Endothelial cell of umbilical vein (primary cell): ENCODE measurements around the gene TEX26. TPM values are rescaled to one million over a fixed set of nuclear protein-coding genes. Genes with fewer than 3 reads are reported as not detected.

ENCODE experiments used
- BruUV-seq: library from RNA; stranded (reverse); fragments of 400-500 nt; replicated peaks from 2 replicates; lab custom pipeline; 2021; lab: Mats Ljungman, UMichigan
- CTCF ChIA-PET: fragments of 300-600, 350-600 bp; sonication (Branson Sonifier 250); formaldehyde crosslinking; loops from one replicate; lab custom pipeline; 2021; ENCODE audit warnings: antibody characterized with exemption, inconsistent platforms; lab: Charles Lee
- POLR2A ChIA-PET: fragments of 300-600, 350-600 bp; sonication (Branson Sonifier 250); formaldehyde crosslinking; loops from one replicate; lab custom pipeline; 2021; ENCODE audit warnings: antibody characterized with exemption, inconsistent platforms; lab: Charles Lee
- DNase-seq: peaks from one replicate; pipeline ENCODE4 v3.0.0-alpha.2; 2011; ENCODE audit warnings: low read depth, low spot score
- FAIRE-seq: peaks from 2 replicates; lab custom pipeline; 2011; peaks lifted over from hg19 to GRCh38; lab: Jason Lieb, UNC
- H2AFZ ChIP-seq: 2 replicates; pipeline ENCODE4 v1.6.0; 2012; ENCODE audit warnings: low read depth, low read length, control low read depth, inconsistent platforms
- H3K27ac ChIP-seq: 2 replicates; pipeline ENCODE4 v1.5.1; 2011; ENCODE audit warnings: low read depth, mild to moderate bottlenecking, control low read depth, low read length, moderate library complexity; ENCODE audit not compliant: insufficient read depth
- H3K27me3 ChIP-seq, 2 experiments: 2 replicates each; pipeline versions ENCODE4 v1.6.0 to v1.6.1; 2011; ENCODE audit warnings: low read length in 2 of 2, mixed read lengths in 1 of 2; ENCODE audit not compliant: control insufficient read depth in 2 of 2, insufficient read depth in 2 of 2
- H3K36me3 ChIP-seq, 2 experiments: 2 replicates in 1 of 2; 3 replicates in 1 of 2; pipeline ENCODE4 v1.5.1; 2011; ENCODE audit warnings: low read length in 2 of 2, mild to moderate bottlenecking in 1 of 2, moderate library complexity in 1 of 2; ENCODE audit not compliant: control insufficient read depth in 2 of 2, insufficient read depth in 2 of 2; ENCODE audit errors: extremely low read depth in 1 of 2
- H3K4me1 ChIP-seq: 3 replicates; pipeline ENCODE4 v1.5.1; 2011; ENCODE audit warnings: mild to moderate bottlenecking, low read length; ENCODE audit not compliant: control insufficient read depth, insufficient read depth; ENCODE audit errors: extremely low read depth
- H3K4me2 ChIP-seq: 2 replicates; pipeline ENCODE4 v1.6.1; 2011; ENCODE audit warnings: low read length, control low read depth, mixed read lengths; ENCODE audit not compliant: insufficient read depth
- H3K4me3 ChIP-seq, 3 experiments: fragments of 200-600 bp in 1 of 3; sonication (generic), shearing (Covaris generic) in 1 of 3; replicated peaks in 1 of 3; 2 replicates each; pipeline ENCODE4 v1.5.1; 2011 to 2016; ENCODE audit warnings: control low read depth in 3 of 3, low read length in 3 of 3, mild to moderate bottlenecking in 2 of 3, inconsistent platforms in 1 of 3, low read depth in 1 of 3, moderate library complexity in 1 of 3; ENCODE audit not compliant: insufficient read depth in 1 of 3
- H3K79me2 ChIP-seq: 2 replicates; pipeline ENCODE4 v1.6.0; 2012; ENCODE audit warnings: low read length, inconsistent platforms; ENCODE audit not compliant: control insufficient read depth, insufficient read depth
- H3K9ac ChIP-seq: replicated peaks from 2 replicates; pipeline ENCODE3; 2011; ENCODE audit warnings: low read length, control low read depth; ENCODE audit not compliant: insufficient read depth; ENCODE audit errors: extremely low read depth
- H3K9me1 ChIP-seq: replicated peaks from 3 replicates; pipeline ENCODE4 v1.6.0; 2011; ENCODE audit warnings: mild to moderate bottlenecking, low read length; ENCODE audit not compliant: control insufficient read depth, insufficient read depth; ENCODE audit errors: extremely low read depth
- H3K9me3 ChIP-seq: replicated peaks from 2 replicates; pipeline ENCODE4 v1.5.1; 2012; ENCODE audit warnings: low read length, inconsistent platforms; ENCODE audit not compliant: control insufficient read depth, insufficient read depth
- H4K20me1 ChIP-seq: replicated peaks from 2 replicates; pipeline ENCODE3; 2011; ENCODE audit warnings: mild to moderate bottlenecking, low read length; ENCODE audit not compliant: control insufficient read depth, insufficient read depth; ENCODE audit errors: extremely low read depth
- CTCF ChIP-seq, 2 donors: IDR thresholded peaks; 1 replicate in 1 of 2; 2 replicates in 1 of 2; pipeline ENCODE4 v1.5.1; 2011; ENCODE audit warnings: low read length in 2 of 2, mild to moderate bottlenecking in 2 of 2, moderate library complexity in 2 of 2, control low read depth in 1 of 2, inconsistent platforms in 1 of 2, low read depth in 1 of 2; ENCODE audit not compliant: insufficient read depth in 1 of 2; ENCODE audit errors: extremely low read depth in 1 of 2
- EZH2 ChIP-seq: IDR thresholded peaks from 2 replicates; pipeline ENCODE4 v1.6.1; 2012; ENCODE audit warnings: borderline replicate concordance, low read depth, mild to moderate bottlenecking, moderate library complexity, low read length, inconsistent platforms; ENCODE audit not compliant: severe bottlenecking
- FOS ChIP-seq: IDR thresholded peaks from 2 replicates; pipeline ENCODE4 v1.6.1; 2011; ENCODE audit warnings: mild to moderate bottlenecking, low read length, moderate library complexity, borderline replicate concordance; ENCODE audit not compliant: insufficient read depth
- GATA2 ChIP-seq: IDR thresholded peaks from 2 replicates; pipeline ENCODE4 v1.7.0; 2011; ENCODE audit warnings: low read depth, mild to moderate bottlenecking, moderate library complexity, mixed read lengths, low read length; ENCODE audit not compliant: insufficient read length, insufficient read depth
- JUN ChIP-seq: IDR thresholded peaks from 2 replicates; pipeline ENCODE4 v1.6.1; 2011; ENCODE audit warnings: borderline replicate concordance, low read depth; ENCODE audit not compliant: insufficient read length, insufficient read depth
- MAX ChIP-seq: IDR thresholded peaks from 2 replicates; pipeline ENCODE4 v1.6.1; 2011; ENCODE audit not compliant: insufficient read depth, insufficient read length
- MYC ChIP-seq: IDR thresholded peaks from one replicate; pipeline ENCODE4 v1.6.1; 2011; ENCODE audit warnings: mild to moderate bottlenecking, low read depth, low read length
- POLR2A ChIP-seq: IDR thresholded peaks from 2 replicates; pipeline ENCODE4 v1.6.1; 2012; ENCODE audit warnings: low read depth, mild to moderate bottlenecking, control low read depth, low read length
- POLR2AphosphoS5 ChIP-seq: IDR thresholded peaks from 2 replicates; pipeline ENCODE4 v1.6.1; 2012; ENCODE audit warnings: low read depth, mild to moderate bottlenecking, control low read depth, low read length, moderate library complexity; ENCODE audit not compliant: insufficient read depth
- dilution Hi-C: fragments of 300-500 bp; cut with MboI; formaldehyde crosslinking; loops from one replicate; pipeline ENCODE4 v1.15.0; 2019; ENCODE audit warnings: low sequenced_read_pairs; ENCODE audit not compliant: extremely low pct_ligation_motif_present
- intact Hi-C: fragments of 100-400 bp; cut with micrococcal nuclease; formaldehyde crosslinking; loops from one replicate; pipeline ENCODE4 v1.10.0; 2022
- polyA plus RNA-seq, 4 experiments: library from polyadenylated mRNA; depleted of rRNA in 3 of 4; stranded (reverse) in 3 of 4; unstranded in 1 of 4; fragments of >200 nt; gene quantifications; 2 replicates each; pipeline versions ENCODE4 v1.2.1 to v1.2.3, GENCODE V29; 2011 to 2012; ENCODE audit warnings: missing spikeins in 1 of 4
- total RNA-seq: library from RNA; stranded (reverse); gene quantifications from 2 replicates; pipeline ENCODE4 v1.2.3, GENCODE V29; 2021

Gene TEX26
- total and polyA plus RNA-seq, 2 donors (not counting 3 experiments of a cell fraction or from before 2014, with no cell fraction given): not detected

GRCh38 chr13:30908416-30908980 is 24.0 kb upstream of the TEX26 start:
- DNase-seq (peak; percentile 75), FAIRE-seq (peak; percentile 66)
- Histone ChIP-seq H3K4me1 (peaks cover 32% of the 10 kb centered on the region), H3K79me2 (peaks cover 15% of the 10 kb centered on the region), H3K9ac (peak overlapping the region; percentile 81), H3K4me2 (peak overlapping the region; percentile 74), H2AFZ (peak overlapping the region; percentile 30), H4K20me1 (peaks cover 3% of the 10 kb centered on the region), H3K4me3 (peak overlapping the region in 1 of 3 experiments; percentile 38), H3K9me1 (no peaks in the 10 kb centered on the region), H3K27me3 (no peaks in the 10 kb centered on the region), H3K27ac (peak overlapping the region; percentile 79), H3K36me3 (no peaks in the 10 kb centered on the region), H3K9me3 (no peaks in the 10 kb centered on the region)
- CTCF ChIA-PET: interaction anchor here (0.6 to 3.0 kb wide), 13 partner anchors 10 to 233 kb away, joined by 3 to 13 read pairs (median 3); no protein-coding TSS in a partner anchor
- POLR2A ChIA-PET: interaction anchor here (0.7 to 1.5 kb wide), 2 partner anchors 35 to 38 kb away, joined by 4 to 15 read pairs; no protein-coding TSS in a partner anchor
- TF ChIP-seq POLR2A (no peak), EZH2 (no peak), GATA2 (no peak), MAX (no peak), POLR2AphosphoS5 (no peak), FOS (no peak), CTCF (IDR thresholded peaks at IDR 0.05; ENCODE audit: extremely low read depth in 1 of 2, insufficient read depth in 1 of 2, low read depth in 1 of 2, low read length in 2 of 2) (no peak), MYC (no peak), JUN (no peak)
- BruUV-seq: no TSS peak
- intact Hi-C loops (loop anchor here (1.0 to 2.0 kb wide), 2 partner anchors 9 to 292 kb away; partner anchors contain the start of gene USPL1), dilution Hi-C loops (no loop called here)
